ENCODE measurements around the gene TOR1B.

Gene TOR1B

GRCh38 chr9:129845373-129845772 is 42.4 kb downstream of the TOR1B start:
- no peak for DNase-seq (ENCODE audit: low read depth)

- no peak for DNase-seq (ENCODE audit: low read depth)
Observed at GRCh38 chr9:129848712-129849441, 45.9 kb downstream of the TOR1B start.

- DNase-seq (ENCODE audit: low read depth): no peak
Observed at GRCh38 chr9:129849901-129850300, 46.9 kb downstream of the TOR1B start.

GRCh38 chr9:129850821-129851550 is 48.0 kb downstream of the TOR1B start:
- no peak for DNase-seq (ENCODE audit: low read depth)

GRCh38 chr9:129851821-129852220 is 48.8 kb downstream of the TOR1B start:
- DNase-seq (ENCODE audit: low read depth): no peak

- no peak for DNase-seq (ENCODE audit: low read depth)
Observed at GRCh38 chr9:129852579-129852978, 49.6 kb downstream of the TOR1B start.

GRCh38 chr9:129853614-129854013 is 50.6 kb downstream of the TOR1B start:
- no peak for DNase-seq (ENCODE audit: low read depth)

- DNase-seq (ENCODE audit: low read depth): no peak
Observed at GRCh38 chr9:129854588-129855110, 51.7 kb downstream of the TOR1B start.

GRCh38 chr9:129857207-129857606 is 54.2 kb downstream of the TOR1B start:
- DNase-seq (ENCODE audit: low read depth): no peak

GRCh38 chr9:129858167-129858962 is 55.4 kb downstream of the TOR1B start:
- no peak for DNase-seq (ENCODE audit: low read depth)

Data from stimulated activated CD8-positive, alpha-beta memory T cell treated with anti-CD3 and anti-CD28 coated beads, Interleukin-15, amount 100 ng/mL, for 1 hour (primary cell).